GM21390 (cell line): Measurements from ENCODE around the gene B4GALT5.
A peak's percentile ranks its signal among the peaks of the same experiment; 100 is the strongest.
"Not testable (repeated sequence)": the region's sequence is repeated elsewhere in the genome, so short reads cannot be mapped to it uniquely, and the experiment has no call there.

Experiments
- ATAC-seq: cut with Tn5 transposase; IDR thresholded peaks from one replicate; pipeline ENCODE4 v1.9.1; 2021; ENCODE audit not compliant: unreplicated experiment

B4GALT5 gene

GRCh38 chr20:49631061-49631716, 82.5 kb downstream of the B4GALT5 start:
- peak; percentile 31 for ATAC-seq

GRCh38 chr20:49630396-49630951, 83.2 kb downstream of the B4GALT5 start:
- ATAC-seq = peak; percentile 75

- no peak for ATAC-seq
Observed at GRCh38 chr20:49629606-49630005, 84.1 kb downstream of the B4GALT5 start.

- ATAC-seq = not testable (repeated sequence)
Observed at GRCh38 chr20:49628280-49628679, 85.4 kb downstream of the B4GALT5 start.

GRCh38 chr20:49627329-49627761, 86.3 kb downstream of the B4GALT5 start:
- no peak for ATAC-seq

GRCh38 chr20:49624988-49625387, 88.7 kb downstream of the B4GALT5 start:
- not testable (repeated sequence) for ATAC-seq

- ATAC-seq = no peak
Observed at GRCh38 chr20:49624317-49624716, 89.4 kb downstream of the B4GALT5 start.

GRCh38 chr20:49622243-49622642, 91.4 kb downstream of the B4GALT5 start:
- ATAC-seq = no peak

- peak; percentile 83 for ATAC-seq
Observed at GRCh38 chr20:49620364-49621240, 93.1 kb downstream of the B4GALT5 start.

- ATAC-seq = no peak
Observed at GRCh38 chr20:49619113-49620048, 94.3 kb downstream of the B4GALT5 start.

GRCh38 chr20:49618289-49618688, 95.4 kb downstream of the B4GALT5 start:
- ATAC-seq = no peak

- ATAC-seq = not testable (repeated sequence)
Observed at GRCh38 chr20:49617394-49617793, 96.3 kb downstream of the B4GALT5 start.

GRCh38 chr20:49616154-49617007, 97.3 kb downstream of the B4GALT5 start:
- ATAC-seq = no peak

GRCh38 chr20:49615401-49616153, 98.1 kb downstream of the B4GALT5 start:
- no peak for ATAC-seq

GRCh38 chr20:49615051-49615400, 98.7 kb downstream of the B4GALT5 start:
- not testable (repeated sequence) for ATAC-seq

- ATAC-seq = no peak
Observed at GRCh38 chr20:49614338-49615050, 99.2 kb downstream of the B4GALT5 start.

GRCh38 chr20:49612127-49612738, 101.4 kb downstream of the B4GALT5 start:
- no peak for ATAC-seq

GRCh38 chr20:49611539-49612126, 102.0 kb downstream of the B4GALT5 start:
- not testable (repeated sequence) for ATAC-seq
